Epidermal melanocyte (primary cell): Measurements from ENCODE around the gene HEG1.
"Not testable (repeated sequence)": the region's sequence is repeated elsewhere in the genome, so short reads cannot be mapped to it uniquely, and the experiment has no call there.

Experiments used
- DNase-seq: peaks from one replicate; pipeline ENCODE4 v3.0.0; 2011; ENCODE audit warnings: low spot score; ENCODE audit not compliant: insufficient read length

HEG1 gene

GRCh38 chr3:124960105-124960504 is 95.7 kb downstream of the HEG1 start:
- DNase-seq, result no peak

- DNase-seq, result not testable (repeated sequence)
Measured at GRCh38 chr3:124957951-124958350, 97.8 kb downstream of the HEG1 start.

GRCh38 chr3:124952282-124952855 is 103.4 kb downstream of the HEG1 start:
- no peak for DNase-seq

- no peak for DNase-seq
Measured at GRCh38 chr3:124951511-124952281, 104.1 kb downstream of the HEG1 start.

- no peak for DNase-seq
Measured at GRCh38 chr3:124950026-124950425, 105.8 kb downstream of the HEG1 start.

- no peak for DNase-seq
Measured at GRCh38 chr3:124942613-124943012, 113.2 kb downstream of the HEG1 start.

- DNase-seq, result no peak
Measured at GRCh38 chr3:124941771-124942170, 114.0 kb downstream of the HEG1 start.

GRCh38 chr3:124939661-124940060 is 116.1 kb downstream of the HEG1 start:
- no peak for DNase-seq

- DNase-seq, result no peak
Measured at GRCh38 chr3:124938896-124939295, 116.9 kb downstream of the HEG1 start.

- DNase-seq, result no peak
Measured at GRCh38 chr3:124937049-124937448, 118.7 kb downstream of the HEG1 start.

GRCh38 chr3:124935794-124936542 is 119.8 kb downstream of the HEG1 start:
- DNase-seq, result no peak

GRCh38 chr3:124935264-124935663 is 120.5 kb downstream of the HEG1 start:
- no peak for DNase-seq

GRCh38 chr3:124934577-124934976 is 121.2 kb downstream of the HEG1 start, which contains the start of gene MUC13:
MUC13 (minus strand) TSS chr3:124934751; CDS start chr3:124934712, 39 bp downstream.
- DNase-seq, result no peak

GRCh38 chr3:124928333-124929202 is 127.2 kb downstream of the HEG1 start:
- DNase-seq, result no peak

GRCh38 chr3:124927574-124928045 is 128.2 kb downstream of the HEG1 start:
- DNase-seq, result no peak

- DNase-seq, result no peak
Measured at GRCh38 chr3:124926426-124927101, 129.2 kb downstream of the HEG1 start.

GRCh38 chr3:124924741-124925140 is 131.1 kb downstream of the HEG1 start:
- DNase-seq, result no peak

- no peak for DNase-seq
Measured at GRCh38 chr3:124923833-124924232, 132.0 kb downstream of the HEG1 start.

GRCh38 chr3:124920718-124921117 is 135.1 kb downstream of the HEG1 start:
- DNase-seq, result no peak

- DNase-seq, result no peak
Measured at GRCh38 chr3:124919756-124920155, 136.0 kb downstream of the HEG1 start.

- no peak for DNase-seq
Measured at GRCh38 chr3:124918524-124918923, 137.3 kb downstream of the HEG1 start.
